ENCODE results near the gene SLAMF9.

Gene SLAMF9

GRCh38 chr1:159953536-159954515, at the start of gene SLAMF9:
Gene SLAMF9, minus strand, starts transcription at chr1:159954237. Its CDS starts 100 bp downstream, at chr1:159954137.
- DNase-seq (ENCODE audit: low read depth in 2 of 2) = no peak

GRCh38 chr1:160001440-160001839, 47.4 kb upstream of the SLAMF9 start:
- no peak for DNase-seq (ENCODE audit: low read depth in 2 of 2)

DNA sequence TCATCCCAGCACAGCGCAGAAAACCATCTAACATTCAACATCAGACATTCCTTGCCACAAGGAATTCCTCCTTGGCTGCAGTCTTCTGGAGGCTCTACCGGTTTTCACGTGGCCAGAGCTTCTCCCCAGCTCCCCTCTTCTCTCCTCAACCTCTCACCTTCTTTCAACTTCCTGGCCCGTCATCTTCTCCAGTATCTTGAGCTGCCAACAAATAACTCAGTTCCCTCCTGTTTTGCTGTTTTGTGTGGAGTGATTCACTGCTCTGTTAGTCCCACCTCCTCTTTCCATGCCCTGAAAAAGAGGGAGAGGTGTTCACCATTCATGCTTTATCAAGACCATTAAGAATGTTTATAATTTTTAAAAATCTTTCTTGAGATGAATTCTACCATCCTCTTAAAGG, 45.2 kb upstream of the SLAMF9 start:
- no peak for DNase-seq (ENCODE audit: low read depth in 2 of 2)

- no peak for DNase-seq (ENCODE audit: low read depth in 2 of 2)
Observed at GRCh38 chr1:159996653-159997052, 42.6 kb upstream of the SLAMF9 start.

DNA sequence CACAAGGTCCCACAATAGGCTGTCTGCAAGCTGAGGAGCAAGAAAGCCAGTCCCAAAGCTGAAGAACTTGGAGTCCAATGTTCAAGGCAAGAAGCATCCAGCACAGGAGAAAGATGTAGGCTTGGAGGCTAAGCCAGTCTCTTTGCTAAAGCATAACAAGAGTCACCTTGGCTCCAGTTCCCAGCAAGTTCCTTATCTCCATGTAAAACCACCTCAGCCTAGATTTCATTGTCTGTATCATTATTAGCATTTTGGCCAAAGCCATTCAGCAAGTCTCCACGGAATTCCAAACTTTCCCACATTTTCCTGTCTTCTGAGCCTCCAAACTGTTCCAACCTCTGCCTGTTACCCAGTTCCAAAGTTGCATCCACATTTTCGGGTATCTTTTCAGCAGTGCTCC, 40.9 kb upstream of the SLAMF9 start:
- DNase-seq (ENCODE audit: low read depth in 2 of 2) = no peak

DNA sequence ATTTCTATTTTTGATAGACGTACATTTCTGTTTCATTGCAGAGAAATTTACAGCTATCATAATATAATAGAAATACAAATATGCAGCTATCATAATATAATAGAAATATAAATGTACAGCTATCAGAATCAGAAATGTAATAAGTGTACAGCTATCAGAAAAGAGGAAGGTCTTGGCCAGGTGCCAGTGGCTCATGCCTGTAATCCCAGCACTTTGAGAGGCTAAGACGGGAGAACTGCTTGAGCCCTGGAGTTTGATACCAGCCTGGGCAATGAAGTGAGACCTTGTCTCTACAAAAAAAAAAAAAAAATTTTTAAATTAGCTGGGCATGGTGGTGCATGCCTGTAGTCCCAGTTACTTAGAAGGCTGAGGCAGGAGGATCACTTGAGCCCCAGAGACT, 39.9 kb upstream of the SLAMF9 start:
- DNase-seq (ENCODE audit: low read depth in 2 of 2) = no peak

- DNase-seq (ENCODE audit: low read depth in 2 of 2) = no peak
Observed at GRCh38 chr1:159992161-159992560, 38.1 kb upstream of the SLAMF9 start.

- DNase-seq (ENCODE audit: low read depth in 2 of 2) = no peak
Observed at GRCh38 chr1:159991513-159991912, 37.5 kb upstream of the SLAMF9 start.

DNA sequence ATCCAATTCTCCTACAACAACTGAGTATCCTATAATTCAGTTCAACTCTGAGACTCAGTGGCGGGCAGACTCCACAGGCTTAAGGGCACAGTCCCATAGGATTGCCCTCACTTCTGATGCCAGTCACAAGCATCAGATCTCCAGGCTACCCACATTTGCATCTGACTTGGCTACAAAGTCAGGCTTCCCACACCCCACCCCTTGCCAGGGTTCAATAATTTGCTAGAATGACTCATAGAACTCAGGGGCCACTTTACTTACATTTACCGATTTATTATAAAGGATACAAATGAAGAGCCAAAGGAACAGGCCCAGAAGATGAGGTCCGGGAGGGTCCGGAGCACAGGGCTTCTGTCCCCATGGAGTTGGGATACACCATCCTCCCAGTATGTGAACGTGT, 36.0 kb upstream of the SLAMF9 start:
- DNase-seq (ENCODE audit: low read depth in 2 of 2) = no peak

GRCh38 chr1:159989581-159989980, 35.5 kb upstream of the SLAMF9 start:
- no peak for DNase-seq (ENCODE audit: low read depth in 2 of 2)

DNA sequence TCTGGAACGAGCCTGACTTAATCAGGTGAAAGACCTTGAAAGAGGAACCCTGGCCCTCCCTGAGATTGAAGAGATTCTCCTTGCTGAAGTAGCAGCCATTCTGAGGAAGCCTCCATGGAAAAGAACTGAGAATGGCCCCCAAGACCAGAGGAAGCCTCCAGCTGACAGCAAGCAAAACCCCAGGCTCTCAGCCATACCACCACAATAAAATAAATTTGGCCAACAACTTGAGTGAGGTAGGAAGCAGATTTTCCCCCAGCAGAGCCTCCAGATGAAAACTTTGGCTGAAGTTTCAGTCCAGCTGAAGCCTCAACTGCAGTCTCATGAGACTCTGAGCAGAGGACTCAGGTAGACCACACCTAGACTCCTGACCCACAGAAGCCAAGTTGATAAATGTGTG, 34.0 kb upstream of the SLAMF9 start:
- DNase-seq (ENCODE audit: low read depth in 2 of 2) = no peak

DNA sequence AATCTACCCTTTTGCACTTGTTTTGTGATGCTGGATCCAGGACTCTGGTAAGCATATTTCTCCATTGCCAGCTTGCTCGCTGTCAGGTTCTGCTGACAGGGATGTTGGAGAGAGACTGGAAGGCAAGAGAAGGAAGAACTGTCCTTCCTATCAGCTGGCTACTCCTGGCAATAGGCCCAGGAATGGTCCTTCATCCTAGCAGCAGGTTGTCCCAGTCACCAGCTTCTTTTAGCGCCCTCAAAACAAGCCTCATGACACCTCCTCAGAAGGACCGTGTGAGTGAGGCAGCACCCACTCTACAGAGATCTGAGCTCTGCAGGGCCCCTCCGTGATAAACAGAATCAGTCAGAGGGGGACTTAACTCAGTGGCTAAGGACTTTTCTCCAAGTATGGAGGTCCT, 33.1 kb upstream of the SLAMF9 start:
- no peak for DNase-seq (ENCODE audit: low read depth in 2 of 2)

- DNase-seq (ENCODE audit: low read depth in 2 of 2) = no peak
Observed at GRCh38 chr1:159986531-159986930, 32.5 kb upstream of the SLAMF9 start.

GRCh38 chr1:159986093-159986492, 32.1 kb upstream of the SLAMF9 start:
- no peak for DNase-seq (ENCODE audit: low read depth in 2 of 2)

GRCh38 chr1:159985473-159985872, 31.4 kb upstream of the SLAMF9 start:
- DNase-seq (ENCODE audit: low read depth in 2 of 2) = no peak

GRCh38 chr1:159983681-159984080, 29.6 kb upstream of the SLAMF9 start:
- DNase-seq (ENCODE audit: low read depth in 2 of 2) = no peak

DNA sequence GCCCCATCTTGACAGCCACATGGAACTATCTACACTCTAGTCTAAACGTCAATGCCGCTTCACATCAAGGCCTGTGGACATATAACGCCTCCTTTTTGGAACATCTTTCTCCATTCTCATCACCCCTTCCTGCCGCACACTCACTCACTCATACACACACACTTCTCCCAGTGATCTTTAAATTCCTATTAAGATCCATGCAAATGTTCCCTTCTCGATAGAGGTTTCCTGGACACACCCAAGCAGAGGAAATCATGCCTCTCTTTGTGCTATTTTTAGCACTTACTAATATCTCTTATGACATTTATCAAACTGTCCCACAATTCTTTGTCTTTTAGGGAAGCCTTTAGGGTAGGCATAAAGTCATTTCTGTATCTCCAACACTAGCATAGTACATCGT, 28.2 kb upstream of the SLAMF9 start:
- no peak for DNase-seq (ENCODE audit: low read depth in 2 of 2)

DNA sequence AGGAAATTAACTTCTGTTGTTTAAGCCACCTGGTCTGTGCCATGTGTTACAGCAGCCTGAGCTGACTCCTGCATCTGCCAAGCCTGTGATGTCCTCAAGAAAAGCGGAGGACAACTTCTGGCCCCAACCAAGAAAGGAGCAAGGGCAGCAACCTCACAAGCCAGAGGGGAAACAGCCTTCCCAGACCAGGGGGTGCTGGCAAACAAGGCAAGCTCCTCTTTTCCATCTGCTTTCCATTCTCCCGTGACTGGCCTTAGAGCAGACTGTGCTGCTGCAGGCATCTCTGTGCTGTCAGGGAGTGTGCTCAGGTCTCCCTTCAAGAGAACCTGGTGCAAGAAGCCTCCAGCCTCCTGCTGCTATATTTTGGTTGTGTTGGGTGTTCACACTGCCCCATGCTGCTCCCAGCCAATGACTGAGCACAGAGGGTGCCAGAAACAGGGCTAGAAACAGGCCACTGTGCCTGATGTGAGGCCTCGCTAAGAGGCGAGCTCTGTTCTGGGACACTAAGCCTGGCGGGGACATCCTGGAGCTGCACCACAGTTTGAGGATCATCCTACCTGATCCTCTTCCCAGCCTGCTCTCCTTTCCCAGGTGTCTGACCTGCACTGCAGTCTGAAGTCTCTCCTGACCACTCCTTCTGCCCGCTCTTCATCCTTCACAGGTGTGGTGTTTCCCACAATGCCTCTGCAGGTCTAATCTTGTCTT, 27.5 kb upstream of the SLAMF9 start:
- no peak for DNase-seq (ENCODE audit: low read depth in 2 of 2)

- DNase-seq (ENCODE audit: low read depth in 2 of 2) = no peak
Observed at GRCh38 chr1:159980786-159981185, 26.7 kb upstream of the SLAMF9 start.

DNA sequence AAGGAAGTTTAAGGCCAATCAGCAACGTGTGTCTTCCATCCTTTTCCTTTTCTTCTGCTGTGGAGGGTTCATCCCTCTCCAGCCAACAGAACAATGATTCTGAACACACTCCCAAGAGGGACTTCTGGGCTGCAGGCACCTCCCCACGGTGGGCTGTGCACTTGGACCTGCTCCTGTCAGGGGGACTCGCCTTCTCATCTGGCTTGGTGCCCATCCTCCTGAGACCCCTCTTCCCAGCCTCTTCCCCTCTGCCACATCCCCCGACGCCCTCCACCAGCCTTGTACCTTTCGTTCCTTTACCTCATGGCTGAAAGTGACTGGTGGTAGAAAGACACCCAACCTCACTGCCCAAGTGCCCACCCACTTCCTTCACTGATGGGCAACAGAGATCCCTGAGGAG, 26.0 kb upstream of the SLAMF9 start:
- DNase-seq (ENCODE audit: low read depth in 2 of 2) = no peak

DNA sequence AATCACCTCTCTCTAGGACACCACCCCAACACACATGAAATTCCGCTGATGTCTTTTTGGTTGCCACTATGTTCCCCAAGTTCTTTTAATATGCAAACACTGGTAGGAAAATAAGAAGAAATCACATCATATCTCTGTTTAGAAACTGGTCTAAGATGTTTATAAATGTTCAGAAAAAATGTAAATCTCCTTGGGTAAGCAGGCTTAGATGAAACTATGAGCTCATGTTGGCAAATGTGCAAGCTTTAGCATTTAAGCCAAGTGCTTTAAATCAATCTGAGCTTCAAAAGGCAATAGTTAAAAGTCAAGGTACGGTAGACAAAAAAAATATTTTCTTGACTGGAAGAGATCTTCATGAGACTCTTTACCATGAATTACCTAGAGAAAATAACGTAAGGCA, 25.2 kb upstream of the SLAMF9 start:
- no peak for DNase-seq (ENCODE audit: low read depth in 2 of 2)

- DNase-seq (ENCODE audit: low read depth in 2 of 2) = no peak
Observed at GRCh38 chr1:159978107-159978398, 24.0 kb upstream of the SLAMF9 start.

Data from stimulated activated CD8-positive, alpha-beta memory T cell treated with anti-CD3 and anti-CD28 coated beads, Interleukin-15, amount 100 ng/mL, for 4 hours (primary cell).